HUES6 (cell line): ENCODE measurements around the gene KLHL34.
A peak's percentile ranks its signal among the peaks of the same experiment; 100 is the strongest.

ENCODE experiments used
- H3K27ac ChIP-seq: 2 replicates; pipeline ENCODE4 v1.7.0; 2013; ENCODE audit warnings: low read depth, mild to moderate bottlenecking, low read length, inconsistent platforms
- H3K27me3 ChIP-seq: 2 replicates; pipeline ENCODE4 v1.6.1; 2013; ENCODE audit warnings: low read length; ENCODE audit not compliant: control insufficient read depth, insufficient read depth
- H3K36me3 ChIP-seq: 2 replicates; pipeline ENCODE4 v1.6.1; 2013; ENCODE audit warnings: low read length; ENCODE audit not compliant: control insufficient read depth, insufficient read depth
- H3K4me1 ChIP-seq: 2 replicates; pipeline ENCODE4 v1.6.1; 2013; ENCODE audit warnings: low read length; ENCODE audit not compliant: control insufficient read depth, insufficient read depth
- H3K4me3 ChIP-seq: 2 replicates; pipeline ENCODE4 v1.5.1; 2013; ENCODE audit warnings: low read depth, low read length
- H3K9ac ChIP-seq: one replicate; pipeline ENCODE4 v1.6.1; 2013; ENCODE audit warnings: mild to moderate bottlenecking, low read length
- H3K9me3 ChIP-seq: 2 replicates; pipeline ENCODE4 v1.6.1; 2013; ENCODE audit warnings: low read depth, low read length; ENCODE audit not compliant: control insufficient read depth, insufficient read depth

KLHL34 gene

GRCh38 chrX:21675931-21676330 is 17.8 kb upstream of the KLHL34 start:
- Histone ChIP-seq H3K4me3 (no peak overlapping the region), H3K9me3 (no peaks in the 10 kb centered on the region), H3K4me1 (peaks cover 8% of the 10 kb centered on the region; the same call in 1 of the 2 replicates), H3K27me3 (peaks cover 2% of the 10 kb centered on the region; the same call in 1 of the 2 replicates), H3K9ac (no peak overlapping the region), H3K36me3 (no peaks in the 10 kb centered on the region), H3K27ac (no peak overlapping the region)

- Histone ChIP-seq H3K27me3 (peaks cover 2% of the 10 kb centered on the region; the same call in 1 of the 2 replicates), H3K27ac (no peak overlapping the region), H3K4me1 (peaks cover 8% of the 10 kb centered on the region; the same call in 1 of the 2 replicates), H3K4me3 (no peak overlapping the region), H3K9ac (no peak overlapping the region), H3K36me3 (no peaks in the 10 kb centered on the region), H3K9me3 (no peaks in the 10 kb centered on the region)
These were observed 16.5 kb upstream of the KLHL34 start for GRCh38 chrX:21674430-21675186.

DNA sequence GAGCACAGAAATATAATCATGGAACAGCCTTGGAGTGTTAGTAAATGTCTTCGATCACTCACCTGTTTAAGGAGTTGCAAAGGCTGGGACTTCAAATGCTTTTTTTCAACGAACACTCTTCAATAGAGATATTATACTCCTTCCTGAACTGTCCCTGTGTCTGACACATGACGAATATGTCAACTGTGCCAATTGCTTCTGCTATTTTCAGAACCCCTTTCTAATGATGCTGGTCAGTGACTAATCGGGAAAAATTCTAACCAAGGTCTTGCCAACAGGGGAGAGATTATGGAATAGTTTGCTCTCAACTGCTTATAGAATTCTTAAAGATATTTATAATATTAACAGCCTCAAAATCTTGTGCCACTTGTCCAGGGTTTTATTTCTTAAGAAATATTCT is 8.5 kb upstream of the KLHL34 start:
- Histone ChIP-seq H3K27ac (no peak overlapping the region), H3K4me3 (no peak overlapping the region), H3K36me3 (no peaks in the 10 kb centered on the region), H3K9ac (no peak overlapping the region), H3K27me3 (no peaks in the 10 kb centered on the region; the same call in 1 of the 2 replicates), H3K4me1 (no peaks in the 10 kb centered on the region), H3K9me3 (no peaks in the 10 kb centered on the region)

DNA sequence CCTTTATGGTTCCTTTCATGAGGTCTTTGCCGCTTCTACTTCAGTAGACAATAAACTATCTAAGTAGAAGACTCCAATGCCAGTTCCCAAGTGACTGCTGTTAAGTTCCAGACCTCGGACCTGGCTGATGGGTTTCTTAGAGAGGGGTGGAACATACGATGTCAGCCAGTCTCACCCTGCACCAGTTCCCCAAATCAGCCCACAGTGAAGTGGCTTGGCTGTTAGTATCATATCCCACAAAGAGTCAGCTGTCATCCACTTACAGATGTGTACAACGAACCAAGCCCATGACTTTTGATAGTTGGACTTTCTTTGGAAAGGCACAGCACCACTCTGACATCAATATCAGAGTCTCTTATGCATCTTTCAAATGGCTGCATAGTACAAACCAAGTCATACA is 8.1 kb upstream of the KLHL34 start:
- Histone ChIP-seq H3K4me1 (no peaks in the 10 kb centered on the region), H3K4me3 (no peak overlapping the region), H3K9me3 (no peaks in the 10 kb centered on the region), H3K27me3 (no peaks in the 10 kb centered on the region; the same call in 1 of the 2 replicates), H3K9ac (no peak overlapping the region), H3K36me3 (no peaks in the 10 kb centered on the region), H3K27ac (no peak overlapping the region)

DNA sequence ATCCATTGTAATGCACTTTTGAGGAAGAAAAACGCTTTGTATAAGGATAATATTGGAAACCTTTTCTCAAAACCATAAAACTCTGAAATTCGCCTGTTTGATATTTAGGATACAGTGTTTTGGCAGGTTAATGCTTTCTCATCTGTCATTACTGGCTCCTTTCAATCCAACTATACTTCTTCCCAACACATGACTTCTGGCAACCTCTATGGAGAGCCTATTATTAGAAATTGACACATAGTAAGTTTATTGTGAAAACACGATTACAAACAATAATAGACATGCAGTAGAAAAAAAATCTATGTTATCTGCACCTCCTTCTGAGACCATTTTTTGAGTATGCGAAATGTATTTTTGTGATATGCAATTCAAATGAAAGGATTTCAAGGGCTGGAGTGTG is 4.6 kb upstream of the KLHL34 start:
- Histone ChIP-seq H3K4me1 (no peaks in the 10 kb centered on the region), H3K36me3 (no peaks in the 10 kb centered on the region), H3K9me3 (no peaks in the 10 kb centered on the region), H3K27me3 (no peaks in the 10 kb centered on the region; the same call in 1 of the 2 replicates), H3K27ac (no peak overlapping the region), H3K4me3 (no peak overlapping the region), H3K9ac (no peak overlapping the region)

- Histone ChIP-seq H3K36me3 (no peaks in the 10 kb centered on the region), H3K9ac (no peak overlapping the region), H3K4me3 (no peak overlapping the region), H3K27me3 (no peaks in the 10 kb centered on the region; the same call in 1 of the 2 replicates), H3K9me3 (no peaks in the 10 kb centered on the region), H3K4me1 (no peaks in the 10 kb centered on the region), H3K27ac (no peak overlapping the region)
These were observed 3.2 kb upstream of the KLHL34 start for GRCh38 chrX:21661316-21661715.

DNA sequence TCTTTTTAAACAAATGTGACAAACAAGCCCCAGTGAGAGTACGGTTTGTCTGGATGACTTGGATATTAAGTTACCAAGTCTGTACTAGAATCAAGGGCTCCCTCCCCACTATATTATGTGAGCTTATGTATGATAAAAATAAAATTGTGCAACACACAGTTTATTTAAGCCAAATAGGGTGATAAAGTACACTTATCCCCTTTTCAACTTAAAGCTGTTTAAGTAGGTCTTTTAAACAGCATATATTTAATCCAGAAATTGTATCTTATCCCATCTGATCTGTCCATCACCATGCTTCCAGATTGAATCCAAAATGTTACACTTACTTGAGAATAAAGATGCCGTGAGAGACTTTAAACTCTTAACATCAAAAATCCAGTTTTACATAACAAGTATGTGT is 2.0 kb upstream of the KLHL34 start:
- H3K36me3 ChIP-seq = no peaks in the 10 kb centered on the region
- H3K9me3 ChIP-seq = no peaks in the 10 kb centered on the region
- no peak overlapping the region for H3K27ac ChIP-seq
- no peak overlapping the region for H3K4me3 ChIP-seq
- H3K9ac ChIP-seq = no peak overlapping the region
- H3K27me3 ChIP-seq = no peaks in the 10 kb centered on the region; the same call in 1 of the 2 replicates
- H3K4me1 ChIP-seq = no peaks in the 10 kb centered on the region

DNA sequence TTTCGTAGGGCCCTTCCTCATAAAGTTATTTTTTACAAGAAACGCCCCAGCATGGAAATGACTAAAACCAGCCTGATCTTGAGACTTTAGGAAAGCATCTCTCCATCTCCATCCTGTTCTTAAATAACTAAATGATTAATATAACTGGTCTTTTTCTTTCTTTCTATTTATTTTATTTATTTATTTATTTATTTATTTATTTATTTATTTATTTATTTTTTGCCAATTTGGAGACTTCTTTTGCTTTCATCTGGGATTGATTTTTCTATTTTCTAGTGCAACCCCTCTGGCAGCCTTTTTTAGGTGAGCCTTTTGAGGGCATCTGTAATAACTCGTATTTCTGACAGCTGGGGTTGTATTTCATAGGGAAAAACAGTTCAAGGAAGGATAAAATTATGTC is 1.2 kb upstream of the KLHL34 start:
- H3K27ac ChIP-seq = no peak overlapping the region
- H3K4me1 ChIP-seq = no peaks in the 10 kb centered on the region
- H3K9ac ChIP-seq = no peak overlapping the region
- H3K36me3 ChIP-seq = no peaks in the 10 kb centered on the region
- no peaks in the 10 kb centered on the region for H3K9me3 ChIP-seq
- H3K4me3 ChIP-seq = no peak overlapping the region; the same call in 1 of the 2 replicates
- H3K27me3 ChIP-seq = no peaks in the 10 kb centered on the region; the same call in 1 of the 2 replicates

DNA sequence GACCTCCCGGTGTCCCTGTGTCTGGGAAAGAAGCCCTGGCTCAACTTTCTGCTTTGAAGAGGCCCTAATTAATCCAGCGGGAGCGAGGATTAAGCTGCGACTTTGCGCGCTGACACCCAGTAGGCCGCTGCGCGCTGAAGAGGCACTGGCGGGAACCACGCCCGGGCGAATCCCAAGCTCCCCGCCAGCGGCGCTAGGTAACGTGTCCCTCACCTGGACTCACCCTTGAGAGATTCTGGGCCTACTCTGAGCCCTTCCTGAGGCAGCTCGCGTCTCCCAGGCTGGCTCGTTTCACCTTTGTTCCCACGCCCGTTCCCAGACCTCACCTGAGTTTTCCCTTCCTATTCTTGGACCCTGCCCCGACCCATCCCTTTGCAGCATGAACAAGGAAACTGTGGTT is 616 bp upstream of the KLHL34 start:
- Histone ChIP-seq H3K27ac (no peak overlapping the region), H3K9ac (no peak overlapping the region), H3K27me3 (no peaks in the 10 kb centered on the region; the same call in 1 of the 2 replicates), H3K36me3 (no peaks in the 10 kb centered on the region), H3K4me1 (no peaks in the 10 kb centered on the region), H3K4me3 (peak overlapping the region; percentile 49; the same call in 1 of the 2 replicates), H3K9me3 (no peaks in the 10 kb centered on the region)

DNA sequence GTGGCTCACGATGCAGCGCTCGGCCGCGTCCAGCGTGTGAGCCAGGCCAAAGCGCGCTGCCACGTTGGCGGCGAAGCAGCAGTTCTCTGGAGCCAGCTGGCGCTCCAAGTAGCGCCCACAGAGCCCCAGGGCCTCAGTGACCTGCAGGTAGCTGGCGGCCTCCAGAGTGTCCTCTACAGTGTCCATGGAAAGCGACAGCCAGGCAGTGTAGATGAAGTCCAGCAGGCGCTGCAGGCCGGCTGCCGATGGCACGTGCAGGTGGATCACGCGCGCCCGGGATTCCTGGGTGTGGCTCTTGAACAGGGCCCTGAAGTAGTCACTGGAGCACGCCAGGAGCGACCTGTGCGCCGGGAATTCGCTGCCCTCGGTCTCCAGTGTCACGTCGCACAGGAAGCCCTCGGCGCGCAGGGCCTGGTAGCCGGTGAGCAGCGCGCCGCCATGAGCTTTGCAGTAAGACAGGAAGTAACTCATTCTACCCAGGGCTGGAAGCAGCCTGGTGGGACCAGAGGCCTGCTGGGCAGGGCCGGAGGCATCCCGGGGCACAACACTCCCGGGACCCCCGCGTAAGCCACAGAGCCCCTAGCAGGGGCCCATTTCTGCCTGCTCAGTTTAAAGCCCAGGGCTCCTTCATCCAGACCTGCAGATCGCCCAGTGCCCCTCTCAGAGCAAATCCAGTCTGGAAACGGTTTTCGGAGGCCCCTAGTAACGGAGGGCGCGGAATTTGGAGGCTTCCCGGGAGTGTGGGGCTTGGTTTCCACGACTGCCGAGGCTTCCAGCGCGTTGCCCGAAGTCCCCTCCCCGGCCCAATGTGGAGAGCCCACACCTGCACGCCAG is 595 bp downstream of the KLHL34 start:
- Histone ChIP-seq H3K27me3 (no peaks in the 10 kb centered on the region; the same call in 1 of the 2 replicates), H3K36me3 (no peaks in the 10 kb centered on the region), H3K4me3 (peak overlapping the region; percentile 49; the same call in 1 of the 2 replicates), H3K27ac (no peak overlapping the region), H3K4me1 (no peaks in the 10 kb centered on the region), H3K9me3 (no peaks in the 10 kb centered on the region), H3K9ac (no peak overlapping the region)
